HepG2 (cell line): ENCODE measurements around the gene SCFD2. TPM values are rescaled to one million over a fixed set of nuclear protein-coding genes. Genes with fewer than 3 reads are reported as not detected.

Experiments
- AHDC1 ChIP-seq: sonication (generic); formaldehyde crosslinking; IDR thresholded peaks from 2 replicates; pipeline ENCODE4 v1.5.1; 2020; ENCODE audit warnings: mild to moderate bottlenecking, missing genetic modification reagents, borderline replicate concordance
- ESRRA ChIP-seq: sonication (generic); formaldehyde crosslinking; IDR thresholded peaks from 2 replicates; pipeline ENCODE4 v1.5.1; 2020; ENCODE audit warnings: mild to moderate bottlenecking, low read depth, missing genetic modification reagents
- GATAD2A ChIP-seq: IDR thresholded peaks from 2 replicates; pipeline ENCODE4 v1.6.1; 2016
- ISL2 ChIP-seq: sonication (generic); formaldehyde crosslinking; IDR thresholded peaks from 2 replicates; pipeline ENCODE4 v1.5.0; 2020; ENCODE audit warnings: missing genetic modification reagents
- KDM2A ChIP-seq: sonication (generic); formaldehyde crosslinking; IDR thresholded peaks from 2 replicates; pipeline ENCODE4 v1.4.0; 2020; ENCODE audit warnings: low read depth, missing genetic modification reagents, borderline replicate concordance
- MED8 ChIP-seq: sonication (generic); formaldehyde crosslinking; IDR thresholded peaks from 2 replicates; pipeline ENCODE4 v1.8.1; 2023; ENCODE audit warnings: mild to moderate bottlenecking, missing genetic modification reagents; ENCODE audit not compliant: insufficient replicate concordance
- RXRA ChIP-seq: sonication (generic); formaldehyde crosslinking; IDR thresholded peaks from 2 replicates; pipeline ENCODE4 v1.5.1; 2020; ENCODE audit warnings: missing genetic modification reagents
- SP2 ChIP-seq: sonication (generic); formaldehyde crosslinking; IDR thresholded peaks from 2 replicates; pipeline ENCODE4 v1.5.1; 2020; ENCODE audit warnings: mild to moderate bottlenecking, missing genetic modification reagents
- TBX3 ChIP-seq: fragments of 450-650 bp; IDR thresholded peaks from 2 replicates; pipeline ENCODE4 v1.6.1; 2017; ENCODE audit warnings: antibody characterized with exemption, mild to moderate bottlenecking, inconsistent platforms, borderline replicate concordance
- ZBTB34 ChIP-seq: sonication (generic); formaldehyde crosslinking; IDR thresholded peaks from 2 replicates; pipeline ENCODE4 v1.8.0; 2022; ENCODE audit warnings: mild to moderate bottlenecking, missing genetic modification reagents
- ZNF430 ChIP-seq: sonication (generic); formaldehyde crosslinking; IDR thresholded peaks from 2 replicates; pipeline ENCODE4 v1.9.0; 2021; ENCODE audit warnings: mild to moderate bottlenecking, missing genetic modification reagents
- ZNF674 ChIP-seq: sonication (generic); formaldehyde crosslinking; IDR thresholded peaks from 2 replicates; pipeline ENCODE4 v1.5.0; 2020; ENCODE audit warnings: low read depth, mild to moderate bottlenecking, missing genetic modification reagents
- ZNF691 ChIP-seq: sonication (generic); formaldehyde crosslinking; IDR thresholded peaks from 2 replicates; pipeline ENCODE4 v1.4.0; 2020; ENCODE audit warnings: missing genetic modification reagents, low read depth, mild to moderate bottlenecking, borderline replicate concordance
- polyA plus RNA-seq, 8 experiments: library from polyadenylated mRNA; depleted of rRNA in 3 of 8; stranded (reverse) in 7 of 8; unstranded in 1 of 8; fragments of >200 nt; fragmentation: Illumina TruSeq in 4 of 8; extraction: Trizol in 4 of 8; gene quantifications; 2 replicates each; pipeline versions ENCODE4 v1.2.1 to v1.2.3, GENCODE V29; 2011 to 2016; ENCODE audit warnings: low read depth in 4 of 8, missing spikeins in 1 of 8, mixed read lengths in 1 of 8; ENCODE audit not compliant: insufficient read depth in 1 of 8
- total RNA-seq, 5 experiments: library from RNA; depleted of rRNA; stranded (reverse); fragments of >200 nt; fragmentation: Illumina TruSeq; extraction: Trizol; gene quantifications; 2 replicates each; pipeline ENCODE4 v1.2.3, GENCODE V29; 2016; ENCODE audit warnings: low read depth in 1 of 5

Gene SCFD2
- total and polyA plus RNA-seq, 2 of the 13 experiments (the other 11 are each of a cell fraction or from before 2014, with no cell fraction given) = 4.6 to 15.6 TPM

GRCh38 chr4:53119680-53120079 is 246.2 kb downstream of the SCFD2 start (continued):
- TF ChIP-seq ESRRA (CRISPR knock-in tag) (no peak), MED8 (CRISPR knock-in tag) (no peak), GATAD2A (CRISPR knock-in tag) (0 out of 2 replicates have a peak, but pooled peaks have one; percentile 11), KDM2A (CRISPR knock-in tag) (no peak), SP2 (no peak), ZNF430 (no peak), ZBTB34 (CRISPR knock-in tag) (no peak), RXRA (no peak), AHDC1 (CRISPR knock-in tag) (no peak), TBX3 (no peak), ZNF674 (no peak), ISL2 (CRISPR knock-in tag) (no peak), ZNF691 (CRISPR knock-in tag) (no peak)
